Ishikawa (cell line): ENCODE measurements around the gene ANXA1.

ENCODE experiments used
- CEBPB ChIP-seq: IDR thresholded peaks from 2 replicates; pipeline ENCODE4 v1.6.1; 2012
- CREB1 ChIP-seq: IDR thresholded peaks from 2 replicates; pipeline ENCODE4 v1.6.1; 2012; ENCODE audit warnings: low read depth
- EGR1 ChIP-seq: IDR thresholded peaks from 2 replicates; pipeline ENCODE4 v1.6.1; 2012
- EP300 ChIP-seq: IDR thresholded peaks from 2 replicates; pipeline ENCODE4 v1.6.1; 2012; ENCODE audit warnings: borderline replicate concordance
- FOXM1 ChIP-seq: IDR thresholded peaks from 2 replicates; pipeline ENCODE4 v1.6.1; 2012; ENCODE audit warnings: low read depth, borderline replicate concordance
- MAX ChIP-seq: IDR thresholded peaks from 2 replicates; pipeline ENCODE4 v1.6.1; 2012
- NFIC ChIP-seq: IDR thresholded peaks from 2 replicates; pipeline ENCODE4 v1.6.1; 2012
- RAD21 ChIP-seq: IDR thresholded peaks from 2 replicates; pipeline ENCODE4 v1.6.1; 2012; ENCODE audit warnings: low read depth
- REST ChIP-seq: IDR thresholded peaks from 2 replicates; pipeline ENCODE4 v1.6.1; 2012; ENCODE audit warnings: low read depth, mild to moderate bottlenecking
- TAF1 ChIP-seq: IDR thresholded peaks from 2 replicates; pipeline ENCODE4 v1.6.1; 2012; ENCODE audit warnings: low read depth, mild to moderate bottlenecking
- TCF12 ChIP-seq: IDR thresholded peaks from 2 replicates; pipeline ENCODE4 v1.6.1; 2012; ENCODE audit warnings: low read depth
- TEAD4 ChIP-seq: IDR thresholded peaks from 2 replicates; pipeline ENCODE4 v1.6.1; 2012
- USF1 ChIP-seq: IDR thresholded peaks from 2 replicates; pipeline ENCODE4 v1.6.1; 2012
- YY1 ChIP-seq: IDR thresholded peaks from 2 replicates; pipeline ENCODE4 v1.6.1; 2012; ENCODE audit warnings: low read depth
- ZBTB7A ChIP-seq: IDR thresholded peaks from 2 replicates; pipeline ENCODE4 v1.6.1; 2012; ENCODE audit warnings: low read depth

ANXA1 gene

GRCh38 chr9:73141282-73141681 is 10.4 kb upstream of the ANXA1 start:
- TF ChIP-seq CEBPB (no peak), EP300 (no peak), TAF1 (no peak), TCF12 (no peak), USF1 (no peak), CREB1 (no peak), MAX (no peak), ZBTB7A (no peak), YY1 (no peak), EGR1 (no peak), TEAD4 (no peak), FOXM1 (no peak), REST (no peak)

- TF ChIP-seq FOXM1, result peak; percentile 92
- peak; percentile 81 for TF ChIP-seq TCF12
- TF ChIP-seq ZBTB7A, result no peak
- TF ChIP-seq YY1, result no peak
- peak; percentile 81 for TF ChIP-seq EP300
- peak; percentile 79 for TF ChIP-seq NFIC
- peak; percentile 89 for TF ChIP-seq TEAD4
- TF ChIP-seq CEBPB, result peak; percentile 99
- TF ChIP-seq RAD21, result peak; percentile 10; the same call in 1 of the 2 replicates
Measured at GRCh38 chr9:73143711-73144328, 7.8 kb upstream of the ANXA1 start.

GRCh38 chr9:73146111-73146815 is 5.4 kb upstream of the ANXA1 start:
- TF ChIP-seq CEBPB (peak; percentile 41; the same call in 1 of the 2 replicates), YY1 (no peak)

GRCh38 chr9:73148447-73148937 is 3.2 kb upstream of the ANXA1 start:
- TF ChIP-seq TEAD4 (no peak), CEBPB (no peak), CREB1 (no peak), USF1 (no peak), RAD21 (no peak), EP300 (no peak), REST (no peak), EGR1 (no peak), TAF1 (no peak), TCF12 (no peak), ZBTB7A (no peak), YY1 (no peak)

GRCh38 chr9:73149371-73150067 is 2.1 kb upstream of the ANXA1 start:
- no peak for TF ChIP-seq CREB1
- peak; percentile 76 for TF ChIP-seq TCF12
- peak; percentile 46; the same call in 1 of the 2 replicates for TF ChIP-seq NFIC
- TF ChIP-seq YY1, result no peak; the same call in 1 of the 2 replicates
- TF ChIP-seq MAX, result no peak; the same call in 1 of the 2 replicates
- no peak for TF ChIP-seq EGR1
- TF ChIP-seq FOXM1, result peak; percentile 86; the same call in 1 of the 2 replicates
- peak; percentile 2; the same call in 1 of the 2 replicates for TF ChIP-seq RAD21
- TF ChIP-seq TEAD4, result peak; percentile 87
- peak; percentile 41 for TF ChIP-seq CEBPB
- no peak for TF ChIP-seq REST
- peak; percentile 87 for TF ChIP-seq EP300
- TF ChIP-seq ZBTB7A, result no peak
- no peak for TF ChIP-seq TAF1
- TF ChIP-seq USF1, result no peak
